Mammary epithelial cell (primary cell): ENCODE measurements around the gene PCDHB5.
"Not testable (repeated sequence)": the region's sequence is repeated elsewhere in the genome, so short reads cannot be mapped to it uniquely, and the experiment has no call there.

Experiments
- CTCF ChIP-seq, 2 donors: IDR thresholded peaks in 1 of 2; conservative IDR thresholded peaks in 1 of 2; 2 replicates each; pipeline ENCODE4 v1.5.1; 2011 to 2012; ENCODE audit warnings: inconsistent platforms in 2 of 2, low read length in 2 of 2, mild to moderate bottlenecking in 2 of 2, control low read depth in 1 of 2, low read depth in 1 of 2; ENCODE audit not compliant: insufficient read depth in 1 of 2; ENCODE audit errors: extremely low read depth in 1 of 2
- EZH2 ChIP-seq: IDR thresholded peaks from 2 replicates; pipeline ENCODE4 v1.6.1; 2012; ENCODE audit warnings: low read length, inconsistent platforms, borderline replicate concordance

GRCh38 chr5:141123396-141124135 lies 11.4 kb upstream of the PCDHB5 start:
- not testable (repeated sequence) for TF ChIP-seq CTCF (conservative IDR thresholded peaks at IDR 0.05 in 1 of 2, IDR thresholded peaks at IDR 0.05 in 1 of 2; ENCODE audit: extremely low read depth in 1 of 2, insufficient read depth in 1 of 2, low read depth in 1 of 2, low read length in 2 of 2); EZH2
